MM.1S (cell line): ENCODE results near the gene SAV1.

Source experiments
- EZH2 ChIP-seq: fragments of 300-600 bp; sonication (generic); optimal IDR thresholded peaks from 2 replicates; pipeline ENCODE3; 2017; ENCODE audit warnings: low read depth, mild to moderate bottlenecking, antibody characterized with exemption, low read length, mixed read lengths
- TF ChIP-seq, protein P1 (sequence below): fragments of 300-600 bp; sonication (generic); IDR thresholded peaks from 2 replicates; pipeline ENCODE4 v1.5.1; 2016; ENCODE audit warnings: antibody characterized with exemption, low read length, mixed read lengths

DNA sequence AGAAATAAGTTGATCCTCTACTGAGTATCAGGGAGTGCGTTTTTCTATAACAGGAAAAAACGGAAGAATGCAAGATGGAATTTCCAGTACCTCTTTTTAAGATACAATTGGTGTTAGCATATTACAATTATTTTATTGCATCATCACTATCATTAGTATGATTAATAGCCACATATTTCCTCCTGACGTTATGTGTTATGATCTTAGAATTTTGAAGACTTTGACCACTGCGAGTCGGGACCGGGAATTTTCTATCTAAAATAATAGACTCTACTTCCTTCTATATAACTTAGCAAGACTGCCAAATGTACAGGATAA, 679 bp upstream of the SAV1 start:
- TF ChIP-seq, protein P1, sequence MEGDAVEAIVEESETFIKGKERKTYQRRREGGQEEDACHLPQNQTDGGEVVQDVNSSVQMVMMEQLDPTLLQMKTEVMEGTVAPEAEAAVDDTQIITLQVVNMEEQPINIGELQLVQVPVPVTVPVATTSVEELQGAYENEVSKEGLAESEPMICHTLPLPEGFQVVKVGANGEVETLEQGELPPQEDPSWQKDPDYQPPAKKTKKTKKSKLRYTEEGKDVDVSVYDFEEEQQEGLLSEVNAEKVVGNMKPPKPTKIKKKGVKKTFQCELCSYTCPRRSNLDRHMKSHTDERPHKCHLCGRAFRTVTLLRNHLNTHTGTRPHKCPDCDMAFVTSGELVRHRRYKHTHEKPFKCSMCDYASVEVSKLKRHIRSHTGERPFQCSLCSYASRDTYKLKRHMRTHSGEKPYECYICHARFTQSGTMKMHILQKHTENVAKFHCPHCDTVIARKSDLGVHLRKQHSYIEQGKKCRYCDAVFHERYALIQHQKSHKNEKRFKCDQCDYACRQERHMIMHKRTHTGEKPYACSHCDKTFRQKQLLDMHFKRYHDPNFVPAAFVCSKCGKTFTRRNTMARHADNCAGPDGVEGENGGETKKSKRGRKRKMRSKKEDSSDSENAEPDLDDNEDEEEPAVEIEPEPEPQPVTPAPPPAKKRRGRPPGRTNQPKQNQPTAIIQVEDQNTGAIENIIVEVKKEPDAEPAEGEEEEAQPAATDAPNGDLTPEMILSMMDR = no peak
- TF ChIP-seq EZH2 = no peak
